Stimulated activated CD4-positive, alpha-beta T cell treated with anti-CD3 and anti-CD28 coated beads, Interleukin-1b, Interleukin-23, amount 100 ng/mL, for 24 hours (primary cell): ENCODE measurements around the gene GSTO1.

Experiments
- DNase-seq, 4 experiments: peaks; one replicate each; pipeline ENCODE4 v3.0.0-alpha.2; 2020; ENCODE audit warnings: low read depth in 4 of 4, low spot score in 1 of 4

The GSTO1 gene

GRCh38 chr10:104274762-104275721 is 20.4 kb downstream of the GSTO1 start:
- peak in 1 of 4 experiments; percentile 31 for DNase-seq

DNA sequence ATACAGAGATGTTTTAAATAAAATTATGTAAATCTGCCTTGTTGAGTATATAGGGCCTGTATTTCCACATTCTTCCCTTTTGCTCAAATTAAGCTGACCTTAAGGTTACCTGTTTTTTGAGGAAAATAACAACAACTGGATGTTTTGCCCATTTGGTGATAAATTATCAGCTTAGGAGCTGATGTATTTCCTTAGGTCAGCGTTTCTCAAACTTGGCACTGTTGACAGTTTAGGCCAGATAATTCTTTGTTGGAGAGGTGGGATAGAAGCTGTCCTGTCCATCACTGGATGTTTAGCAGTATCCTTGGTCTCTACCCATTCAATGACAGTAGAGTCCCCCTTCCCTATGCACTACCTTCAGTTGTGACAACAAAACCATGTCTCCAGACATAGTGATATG is 21.5 kb downstream of the GSTO1 start:
- no peak for DNase-seq

- no peak for DNase-seq
These were observed 23.1 kb downstream of the GSTO1 start for GRCh38 chr10:104277785-104278184.

DNA sequence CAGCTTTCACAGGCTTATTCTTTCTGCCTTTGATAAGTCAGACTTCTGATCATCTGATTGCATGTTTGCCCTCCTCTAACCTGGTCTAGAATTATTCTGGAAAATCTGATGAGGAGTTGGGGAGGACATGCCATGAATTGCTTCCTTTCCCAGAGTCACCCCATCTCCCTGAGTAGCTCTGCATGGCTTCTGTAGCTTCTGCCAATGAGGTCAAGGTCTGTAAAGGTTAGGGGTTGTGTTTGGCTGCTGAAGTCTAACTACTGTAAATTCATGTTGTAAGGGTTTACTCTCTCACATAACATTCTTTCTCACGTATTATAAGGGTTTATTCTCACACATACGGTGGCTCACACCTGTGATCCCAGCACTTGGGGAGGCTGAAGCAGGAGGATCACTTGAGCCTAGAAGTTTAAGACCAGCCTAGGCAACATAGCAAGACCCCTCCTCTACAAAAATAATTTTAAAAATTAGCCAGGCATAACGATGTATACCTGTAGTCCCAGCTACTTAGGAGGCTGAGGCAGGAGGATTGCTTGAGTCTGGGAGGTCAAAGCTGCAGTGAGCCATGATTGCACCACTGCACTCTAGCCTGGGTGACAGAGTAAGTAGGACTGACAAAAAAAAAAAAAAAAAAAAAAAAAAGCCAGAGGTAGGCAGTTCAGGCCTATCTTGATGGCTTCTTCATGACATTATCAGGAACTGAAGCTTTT is 25.0 kb downstream of the GSTO1 start:
- no peak for DNase-seq

DNA sequence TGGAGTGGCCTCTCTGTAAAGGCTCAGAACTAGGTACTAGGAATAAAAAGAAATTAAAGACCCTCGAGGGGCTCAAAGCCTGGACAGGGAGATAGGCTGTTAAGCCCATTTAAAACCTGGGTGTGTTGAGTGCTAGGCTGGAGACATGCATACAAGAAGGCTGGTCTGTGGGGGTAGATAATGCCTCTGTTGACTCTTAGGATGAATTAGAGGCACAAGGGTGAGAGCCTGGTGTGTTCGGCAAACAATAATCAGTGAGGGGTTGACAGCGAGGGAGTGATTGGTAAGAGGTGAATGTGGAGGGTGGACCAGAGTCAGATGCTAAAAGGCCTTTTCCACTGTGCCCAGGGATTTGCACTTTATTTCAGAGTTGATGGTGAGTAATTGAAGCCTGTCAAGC is 27.0 kb downstream of the GSTO1 start:
- no peak for DNase-seq

- no peak for DNase-seq
These were observed 30.2 kb downstream of the GSTO1 start for GRCh38 chr10:104284846-104285245.

GRCh38 chr10:104286939-104287338 is 32.2 kb downstream of the GSTO1 start:
- no peak for DNase-seq

DNA sequence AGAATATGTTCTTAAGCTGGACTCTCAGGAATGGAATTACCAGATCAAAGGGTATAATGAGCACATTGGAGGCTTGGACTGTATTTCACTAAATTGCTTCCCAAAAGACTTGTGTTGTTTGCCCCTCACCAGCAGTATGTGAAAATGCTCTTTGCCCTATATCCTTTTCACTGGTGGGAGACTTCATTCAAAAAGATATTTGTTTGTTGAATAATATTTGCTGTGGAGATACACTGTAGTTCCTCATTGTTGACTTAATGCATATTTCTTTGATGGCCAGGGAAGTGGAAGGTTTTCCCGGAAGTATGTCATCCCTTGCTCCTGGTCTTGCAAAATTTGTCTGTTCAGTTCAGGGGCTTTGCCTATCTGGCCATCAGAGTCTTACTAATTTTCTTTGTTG is 33.7 kb downstream of the GSTO1 start:
- no peak for DNase-seq

GRCh38 chr10:104291439-104291951 is 36.8 kb downstream of the GSTO1 start:
- DNase-seq: peak; percentile 79 to 88 (median 82)

- no peak for DNase-seq
These were observed 38.3 kb downstream of the GSTO1 start for GRCh38 chr10:104293011-104293410.

DNA sequence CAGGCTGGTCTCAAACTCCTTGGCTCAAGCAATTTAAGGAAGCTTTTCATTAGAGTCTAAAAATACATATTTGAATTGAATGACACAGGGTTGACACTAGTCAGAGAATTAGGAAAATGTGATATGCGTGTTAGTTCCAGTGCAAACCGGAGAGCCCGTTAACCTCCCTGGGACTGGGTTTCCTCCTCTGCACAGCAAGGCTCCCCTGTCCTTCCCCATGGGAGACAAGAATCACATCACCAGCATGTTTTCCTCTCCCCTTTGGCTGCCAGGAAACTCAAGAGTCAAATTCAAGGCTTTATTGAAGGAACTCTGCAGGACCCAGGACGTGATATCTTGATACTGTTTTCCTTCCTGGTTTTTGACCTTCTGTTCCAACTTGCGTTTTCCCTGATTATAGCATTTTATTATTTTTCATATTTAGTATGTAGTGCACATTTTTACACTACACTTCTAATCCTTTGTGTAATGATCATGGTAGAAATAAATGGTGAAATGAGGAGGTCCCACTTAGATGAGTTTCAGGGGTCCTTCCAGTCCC is 39.2 kb downstream of the GSTO1 start:
- DNase-seq: no peak

DNA sequence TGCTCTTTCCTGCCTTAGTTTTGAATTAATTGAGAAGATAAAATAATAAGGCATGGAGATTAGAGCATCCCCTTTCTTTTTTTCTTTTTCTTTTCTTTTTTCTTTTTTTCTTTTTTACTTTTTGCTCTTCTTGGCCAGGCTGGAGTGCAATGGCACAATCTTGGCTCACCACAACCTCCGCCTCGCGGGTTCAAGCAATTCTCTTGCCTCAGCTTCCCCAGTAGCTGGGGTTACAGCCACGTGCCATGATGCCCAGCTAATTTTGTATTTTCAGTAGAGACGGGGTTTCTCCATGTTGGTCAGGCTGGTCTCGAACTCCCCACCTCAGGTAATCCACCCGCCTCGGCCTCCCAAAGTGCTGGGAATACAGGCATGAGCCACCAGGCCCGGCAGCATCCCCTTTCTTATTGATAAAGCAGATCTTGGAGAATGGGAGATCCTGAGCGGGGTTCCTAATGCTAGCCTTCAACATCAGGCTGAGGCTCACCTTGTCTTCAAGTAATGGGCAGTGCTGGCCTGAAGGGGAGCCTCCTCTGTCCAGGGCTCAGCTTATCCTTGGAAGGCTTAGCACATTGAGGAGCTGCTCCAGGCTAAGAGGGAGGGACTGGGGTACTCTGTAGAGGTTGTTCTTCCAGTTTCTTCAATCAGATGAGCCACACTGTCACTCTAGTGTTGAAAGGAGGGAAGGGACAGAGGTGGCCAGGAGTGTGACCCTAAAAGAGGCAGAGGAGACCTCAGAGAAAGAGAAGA is 42.2 kb downstream of the GSTO1 start:
- no peak for DNase-seq

DNA sequence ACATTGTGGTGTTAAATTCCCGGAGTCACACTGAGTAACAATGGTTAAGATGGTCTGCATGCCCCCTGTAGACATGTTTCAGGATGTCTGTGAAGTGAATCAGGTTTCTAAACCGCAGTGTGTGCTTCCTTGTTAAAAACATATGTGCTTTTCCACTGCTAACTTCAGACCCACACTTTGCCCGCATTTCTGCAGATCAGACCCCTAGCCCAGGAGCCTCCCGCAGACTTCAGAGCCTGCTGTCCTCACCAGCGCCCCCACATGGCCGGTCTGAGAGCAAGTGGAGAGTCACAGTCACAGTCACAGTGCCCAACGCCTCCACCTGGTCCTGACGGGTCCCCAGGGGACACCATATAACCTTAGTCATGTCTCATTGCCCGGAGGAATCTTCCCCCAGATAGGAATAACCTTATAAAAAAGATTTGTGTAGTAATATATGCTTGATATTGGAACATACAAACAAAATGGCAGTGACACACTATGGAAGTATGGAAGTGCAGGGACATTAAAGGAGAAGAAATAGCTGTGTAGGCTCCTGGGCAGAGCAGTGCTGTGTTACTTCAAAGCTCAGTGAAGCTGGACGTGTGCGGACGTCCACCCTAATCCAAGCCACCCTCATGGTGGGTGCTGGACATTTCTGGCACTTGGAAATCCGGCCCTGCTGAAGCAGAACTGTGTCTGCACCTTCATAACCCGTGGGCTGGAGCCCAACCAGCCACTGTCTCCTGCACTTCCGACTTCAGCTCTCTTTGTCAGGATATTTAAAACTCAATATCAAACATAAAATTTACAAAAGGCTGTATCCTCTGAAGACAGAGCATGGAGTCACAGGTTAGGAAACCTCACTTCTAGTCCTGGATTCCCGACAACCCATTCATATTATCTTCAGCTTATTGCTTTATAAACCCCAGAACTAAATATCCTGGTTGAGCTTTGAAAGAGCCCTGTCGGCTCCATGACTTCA is 43.3 kb downstream of the GSTO1 start:
- DNase-seq: no peak

DNA sequence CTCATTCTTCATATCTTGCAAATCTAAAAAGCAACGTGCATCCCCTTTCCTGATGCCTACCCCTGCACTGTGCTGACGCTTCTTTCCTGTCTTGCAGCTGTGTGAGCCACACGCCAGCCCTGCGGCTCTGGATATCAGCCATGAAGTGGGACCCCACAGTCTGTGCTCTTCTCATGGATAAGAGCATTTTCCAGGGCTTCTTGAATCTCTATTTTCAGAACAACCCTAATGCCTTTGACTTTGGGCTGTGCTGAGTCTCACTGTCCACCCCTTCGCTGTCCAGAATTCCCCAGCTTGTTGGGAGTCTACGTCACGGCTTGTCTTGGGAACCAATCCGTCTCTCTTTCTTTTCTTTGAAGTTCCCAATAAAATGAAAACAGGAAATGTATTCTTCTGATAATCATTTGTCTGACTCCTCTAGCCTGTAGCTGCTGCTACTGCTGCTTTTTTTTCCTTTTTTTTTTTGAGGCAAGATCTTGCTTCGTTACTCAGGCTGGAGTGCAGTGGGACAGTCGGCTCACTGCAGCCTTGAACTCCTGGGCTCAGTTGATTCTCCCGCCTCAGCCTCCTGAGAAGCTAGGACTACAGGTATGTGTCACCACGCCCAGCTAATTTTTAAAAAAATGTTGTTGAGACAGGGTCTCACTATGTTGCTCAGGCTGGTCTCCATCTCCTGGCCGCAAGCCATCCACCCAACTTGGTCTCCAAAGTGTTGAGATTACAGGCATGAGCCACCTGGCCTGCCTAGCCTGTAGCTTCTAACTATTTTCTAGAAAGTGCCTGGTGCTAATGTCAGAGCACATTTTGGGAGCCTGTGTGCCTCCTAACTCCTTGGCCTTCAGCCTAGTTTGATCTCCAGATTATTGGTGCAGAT is 44.6 kb downstream of the GSTO1 start:
- no peak for DNase-seq

GRCh38 chr10:104300002-104300735 is 45.5 kb downstream of the GSTO1 start:
- no peak for DNase-seq

DNA sequence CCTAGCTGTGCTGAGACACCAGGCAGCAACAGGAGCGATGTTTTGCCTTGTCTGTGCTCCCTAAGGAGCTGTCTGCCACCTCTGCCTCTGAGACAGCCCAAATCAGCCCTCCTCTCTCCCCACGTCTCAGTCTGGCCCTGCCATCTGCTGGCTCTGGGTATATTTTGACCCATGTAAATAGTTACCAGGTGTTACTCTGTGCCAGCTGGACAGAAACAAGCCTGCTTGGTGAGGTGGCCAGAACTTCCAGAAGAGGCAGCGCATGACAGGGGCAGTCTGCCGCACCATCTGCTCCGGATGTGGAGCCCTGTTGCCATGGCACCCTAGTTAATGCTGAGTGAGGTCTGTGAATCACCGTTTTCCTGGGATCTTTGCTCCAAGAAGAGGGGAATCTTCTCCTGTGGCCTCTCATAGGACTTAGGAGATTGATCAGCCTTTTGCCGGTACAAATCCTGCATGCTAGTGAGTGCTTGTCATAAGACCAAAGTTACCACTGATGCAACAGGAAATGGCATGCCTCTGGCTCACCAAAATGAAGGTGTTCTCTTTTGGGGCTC is 46.1 kb downstream of the GSTO1 start:
- no peak for DNase-seq

- DNase-seq: no peak
These were observed 47.4 kb downstream of the GSTO1 start for GRCh38 chr10:104301907-104302690.
